Islet precursor cell (in vitro differentiated cells): ENCODE results near the gene SCN8A.
A peak's percentile ranks its signal among the peaks of the same experiment; 100 is the strongest.
"Not testable (repeated sequence)": the region's sequence is repeated elsewhere in the genome, so short reads cannot be mapped to it uniquely, and the experiment has no call there.

Experiments
- DNase-seq: peaks from one replicate; pipeline ENCODE4 v3.0.0-alpha.2; 2018

The SCN8A gene

GRCh38 chr12:51625370-51625769 lies 34.3 kb downstream of the SCN8A start:
- DNase-seq: no peak

DNA sequence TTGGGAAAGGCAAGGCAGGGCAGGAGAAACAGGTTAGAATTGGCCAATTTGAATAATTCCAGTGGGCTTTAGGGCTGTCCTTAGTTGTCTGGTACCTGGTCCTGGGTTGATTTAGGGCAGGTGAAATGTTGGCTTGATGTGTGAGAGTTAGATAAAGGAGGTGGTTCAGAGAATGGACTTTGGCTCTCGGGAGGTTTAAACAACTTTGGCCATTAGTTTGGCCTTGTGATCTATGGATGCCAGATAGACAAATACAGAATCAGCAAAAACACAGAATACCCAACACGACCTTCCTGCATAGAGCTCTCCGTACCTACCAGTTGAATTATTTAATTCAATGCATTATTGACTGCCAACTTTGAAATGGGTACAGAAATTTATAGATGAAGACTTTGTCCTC lies 35.1 kb downstream of the SCN8A start:
- no peak for DNase-seq

- no peak for DNase-seq
These were observed 35.6 kb downstream of the SCN8A start for GRCh38 chr12:51626629-51627028.

GRCh38 chr12:51630256-51630880 lies 39.3 kb downstream of the SCN8A start:
- DNase-seq: no peak

- no peak for DNase-seq
These were observed 40.0 kb downstream of the SCN8A start for GRCh38 chr12:51630986-51631385.

GRCh38 chr12:51631591-51631990 lies 40.6 kb downstream of the SCN8A start:
- peak; percentile 70 for DNase-seq

DNA sequence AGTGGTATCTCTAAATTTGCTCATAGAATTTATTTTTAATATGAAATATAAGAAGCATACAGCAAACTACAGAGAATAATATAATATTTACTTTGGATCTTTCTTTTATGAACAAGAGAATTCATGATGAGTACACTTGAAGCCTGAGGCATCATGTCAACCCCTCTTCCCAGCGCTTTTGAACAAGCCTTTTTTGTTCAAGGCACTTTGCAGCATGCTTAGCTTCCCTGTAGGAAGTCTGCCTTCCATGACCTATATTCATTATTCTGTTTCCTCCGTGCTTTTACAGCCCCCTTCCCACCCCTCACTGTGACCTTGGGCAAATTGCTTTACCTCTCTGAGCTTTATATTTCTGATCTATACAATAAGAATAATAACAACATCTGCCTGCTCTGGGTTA lies 41.6 kb downstream of the SCN8A start:
- no peak for DNase-seq

DNA sequence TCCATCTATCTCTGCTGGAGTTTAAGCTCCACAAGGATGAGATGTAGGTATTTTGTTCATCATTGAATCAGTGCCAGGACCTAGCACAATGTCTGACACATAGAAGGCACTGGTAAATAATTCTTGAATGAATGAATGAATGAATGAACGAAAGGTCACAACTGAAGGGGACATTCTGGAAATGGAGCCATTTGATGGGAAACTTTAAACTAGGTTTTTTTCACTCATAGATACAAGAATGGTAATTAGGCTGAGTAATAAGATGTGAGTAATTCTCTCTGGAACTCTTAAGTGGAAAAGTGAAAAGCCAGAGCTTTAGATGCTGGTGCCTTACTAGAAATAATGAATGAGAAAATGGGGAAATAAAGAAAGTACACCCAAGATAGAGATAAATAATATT lies 44.3 kb downstream of the SCN8A start:
- DNase-seq: no peak

- DNase-seq: no peak
These were observed 45.5 kb downstream of the SCN8A start for GRCh38 chr12:51636581-51636980.

GRCh38 chr12:51636986-51637385 lies 46.0 kb downstream of the SCN8A start:
- no peak for DNase-seq

DNA sequence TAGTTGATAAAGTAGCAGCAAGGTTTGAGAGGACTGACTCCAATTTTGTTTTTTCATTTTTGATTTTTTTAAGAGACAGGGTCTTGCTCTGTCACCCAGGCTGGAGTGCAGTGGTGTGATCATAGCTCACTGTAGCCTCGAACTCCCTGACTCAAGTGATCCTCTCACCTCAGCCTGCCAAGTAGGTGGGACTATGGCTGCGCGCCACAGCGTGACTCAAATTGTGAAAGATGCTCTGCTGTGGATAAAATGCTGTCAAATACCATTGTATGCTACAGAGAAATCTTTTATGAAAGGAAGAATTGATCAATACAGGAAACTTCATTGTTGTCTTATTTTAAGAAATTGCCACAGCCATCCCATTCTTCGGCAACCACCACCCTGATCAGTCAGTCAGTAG lies 48.3 kb downstream of the SCN8A start:
- no peak for DNase-seq

DNA sequence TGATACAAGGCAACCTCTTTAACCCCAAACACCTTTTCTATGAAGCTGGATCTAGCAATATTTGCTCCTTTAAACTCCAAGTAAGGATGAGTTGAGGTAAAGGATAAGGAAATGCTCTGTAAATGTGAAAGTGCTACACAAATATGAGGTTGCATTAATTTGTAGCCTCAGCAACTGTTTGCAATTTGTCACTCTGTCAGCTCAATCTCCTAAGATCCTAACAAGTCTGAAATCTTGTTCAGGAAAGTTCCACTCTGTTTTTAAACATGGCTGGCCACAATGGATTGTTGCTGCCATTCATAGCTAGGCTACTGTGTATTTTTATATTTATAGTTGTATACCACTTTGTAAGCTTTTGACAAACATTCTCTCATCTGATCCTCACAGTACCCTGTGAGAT lies 51.3 kb downstream of the SCN8A start:
- no peak for DNase-seq

DNA sequence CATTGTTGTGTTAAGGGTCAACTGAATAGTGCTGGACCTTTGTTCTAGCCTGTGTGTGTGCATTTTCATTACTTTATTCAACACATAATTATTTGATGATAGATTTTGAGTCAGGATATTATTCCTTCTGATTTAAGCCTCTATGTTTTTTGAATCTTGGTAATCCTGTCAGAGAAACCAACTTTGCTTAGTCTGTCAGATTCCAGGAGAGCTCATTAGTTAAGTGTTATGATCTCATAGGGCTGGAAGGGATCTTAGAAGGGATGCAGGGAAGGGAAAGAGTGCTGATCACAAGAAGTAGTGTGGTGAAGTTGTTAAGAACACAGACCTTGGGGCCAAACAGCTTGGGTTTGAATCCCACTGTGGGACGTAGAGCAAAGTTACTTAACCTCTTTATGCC lies 52.9 kb downstream of the SCN8A start:
- DNase-seq: no peak

DNA sequence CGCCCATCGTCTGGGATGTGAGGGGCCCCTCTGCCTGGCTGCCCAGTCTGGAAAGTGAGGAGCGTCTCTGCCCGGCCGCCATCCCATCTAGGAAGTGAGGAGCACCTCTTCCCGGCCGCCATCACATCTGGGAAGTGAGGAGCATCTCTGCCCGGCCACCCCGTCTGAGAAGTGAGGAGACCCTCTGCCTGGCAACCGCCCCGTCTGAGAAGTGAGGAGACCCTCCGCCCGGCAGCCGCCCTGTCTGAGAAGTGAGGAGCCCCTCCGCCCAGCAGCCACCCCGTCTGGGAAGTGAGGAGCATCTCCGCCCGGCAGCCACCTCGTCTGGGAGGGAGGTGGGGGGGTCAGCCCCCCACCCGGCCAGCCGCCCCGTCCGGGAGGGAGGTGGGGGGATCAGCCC lies 53.7 kb downstream of the SCN8A start:
- not testable (repeated sequence) for DNase-seq

DNA sequence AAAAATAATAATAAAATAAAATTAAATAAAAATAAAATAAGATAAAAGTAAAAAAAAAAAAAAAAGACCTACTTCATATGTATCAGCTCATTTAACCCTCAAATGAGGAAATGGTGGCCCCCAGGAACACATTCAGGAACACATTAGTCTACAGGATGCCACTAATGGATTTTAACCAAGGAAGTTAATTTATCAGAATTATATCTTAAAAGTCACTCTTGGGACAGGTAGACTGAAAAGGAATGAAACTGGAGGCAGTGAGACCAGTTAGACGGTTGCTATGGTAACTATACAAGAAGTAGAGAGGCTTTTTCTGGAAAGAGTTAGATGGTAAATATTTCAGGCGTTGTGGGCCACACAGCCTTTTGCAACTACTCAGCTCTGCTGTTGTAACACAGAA lies 54.9 kb downstream of the SCN8A start:
- DNase-seq: no peak

DNA sequence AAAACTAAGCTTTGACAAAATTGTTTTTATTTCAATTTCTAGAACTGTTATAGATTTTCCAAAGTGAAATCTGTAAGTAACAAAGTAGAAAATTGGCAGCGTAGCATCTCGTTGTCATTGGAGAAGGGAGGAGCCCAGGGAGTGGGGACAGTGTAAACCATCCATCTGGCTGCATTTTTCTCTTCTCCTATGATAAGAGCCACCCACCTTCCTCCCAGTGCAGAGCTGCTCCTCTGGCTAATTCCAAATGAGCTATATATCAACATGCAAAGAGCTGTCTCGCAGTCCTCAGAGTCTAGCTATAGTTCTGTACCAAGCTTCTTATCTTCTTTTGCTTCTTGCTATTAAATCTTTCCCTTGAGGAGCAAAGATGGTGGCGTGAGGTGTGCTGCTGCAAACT lies 56.6 kb downstream of the SCN8A start:
- no peak for DNase-seq

DNA sequence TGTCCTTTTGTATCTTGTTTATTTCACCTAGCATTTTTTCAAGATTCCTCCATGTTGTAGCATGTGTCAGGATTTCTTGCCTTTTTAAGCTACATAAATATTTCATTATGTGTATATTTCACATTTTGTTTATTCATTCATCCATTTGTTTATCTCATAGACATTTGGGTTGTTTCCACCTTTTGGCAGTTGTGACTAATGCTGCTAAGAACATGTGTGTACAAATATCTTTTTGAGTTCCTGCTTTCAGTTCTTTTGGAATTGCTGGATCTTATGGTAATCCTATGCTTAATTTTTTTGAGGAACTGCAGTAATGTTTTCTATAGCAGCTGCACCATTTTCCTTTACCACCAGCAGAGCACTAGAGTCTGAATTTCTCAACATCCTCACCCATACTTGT lies 62.4 kb downstream of the SCN8A start:
- DNase-seq: no peak

DNA sequence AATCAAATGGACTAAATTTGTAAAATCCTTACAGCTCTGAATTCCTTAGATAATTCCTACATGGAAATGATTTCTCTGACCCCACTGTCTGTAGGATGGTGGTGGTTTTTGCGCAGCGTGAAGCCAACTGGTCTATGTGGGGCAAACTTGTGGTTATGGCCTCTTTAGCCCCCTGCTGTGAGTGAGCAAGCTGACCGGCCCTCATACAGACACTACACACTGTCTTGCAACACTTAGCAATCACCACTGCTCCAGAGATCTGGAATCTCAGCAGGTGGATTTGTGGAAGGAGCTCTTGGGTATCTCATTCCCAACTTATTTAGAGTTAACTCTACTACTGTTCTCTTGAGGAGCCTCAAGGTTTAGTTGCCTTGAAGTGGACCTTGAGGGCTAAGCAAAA lies 70.2 kb downstream of the SCN8A start:
- no peak for DNase-seq

GRCh38 chr12:51661836-51662235 lies 70.8 kb downstream of the SCN8A start:
- no peak for DNase-seq

- no peak for DNase-seq
These were observed 71.7 kb downstream of the SCN8A start for GRCh38 chr12:51662728-51663154.

DNA sequence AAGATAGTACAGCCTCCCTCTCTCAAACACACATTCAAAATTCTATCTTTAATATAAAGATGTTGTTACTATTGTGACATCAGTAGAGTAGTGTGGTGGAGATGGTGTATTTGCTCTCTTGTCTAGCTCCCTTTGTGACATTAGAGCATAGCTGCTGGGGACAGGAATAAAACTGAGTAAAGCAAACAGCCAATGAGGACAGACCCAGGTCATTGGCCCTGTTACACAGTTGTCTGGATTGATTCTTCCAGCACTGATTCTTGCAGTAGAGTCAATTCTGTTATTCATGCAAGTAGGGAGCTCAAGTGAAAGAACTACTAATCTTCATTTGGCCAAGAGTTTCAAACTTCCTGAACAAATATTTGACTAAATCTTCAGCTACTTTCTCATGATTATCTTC lies 72.4 kb downstream of the SCN8A start:
- DNase-seq: no peak

GRCh38 chr12:51666696-51667095 lies 75.7 kb downstream of the SCN8A start:
- no peak for DNase-seq

GRCh38 chr12:51667269-51667668 lies 76.2 kb downstream of the SCN8A start:
- DNase-seq: no peak

DNA sequence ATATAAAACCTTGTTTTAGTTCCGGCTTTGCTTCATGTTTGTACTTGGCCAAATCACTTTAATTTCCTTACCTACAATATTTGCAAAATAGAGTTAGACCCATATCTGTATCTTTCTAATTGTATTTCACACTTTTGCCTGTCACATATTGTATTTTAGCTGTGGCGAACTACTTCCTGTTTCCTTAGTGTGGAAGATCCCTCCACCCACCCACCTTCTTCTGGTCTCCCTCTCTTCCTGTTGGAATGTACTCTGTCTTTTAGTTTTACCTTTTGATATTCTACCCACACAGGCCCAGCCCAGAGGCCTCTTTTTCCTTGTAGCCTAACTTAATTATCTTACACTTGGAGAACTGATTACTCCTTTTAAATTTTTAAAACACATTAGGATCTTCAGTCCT lies 78.2 kb downstream of the SCN8A start:
- no peak for DNase-seq

- DNase-seq: no peak
These were observed 79.0 kb downstream of the SCN8A start for GRCh38 chr12:51669996-51670395.

GRCh38 chr12:51672334-51672733 lies 81.3 kb downstream of the SCN8A start:
- no peak for DNase-seq
